ENCODE measurements around the gene PRAMEF18.
"Not testable (repeated sequence)": the region's sequence is repeated elsewhere in the genome, so short reads cannot be mapped to it uniquely, and the experiment has no call there.

DNA sequence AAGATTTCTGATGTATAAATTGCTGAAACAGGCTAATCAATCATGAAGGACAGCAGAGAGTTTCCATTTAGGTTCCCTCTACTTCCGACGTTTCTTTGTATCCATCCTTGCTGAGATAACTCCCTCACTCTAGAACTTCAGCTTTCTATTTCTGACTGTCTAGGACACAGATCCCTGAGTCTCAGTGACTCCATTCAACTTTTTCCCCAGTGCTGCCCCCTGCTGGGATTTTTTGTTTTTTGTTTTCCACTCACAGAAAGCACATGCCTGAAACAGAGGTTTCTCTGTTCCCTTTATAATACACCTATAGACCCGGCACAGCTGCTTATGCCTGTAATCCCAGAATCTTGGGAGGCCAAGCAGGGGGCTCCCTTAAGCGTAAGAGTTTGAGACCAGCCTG is 3.2 kb downstream of the PRAMEF18 start:
- TF ChIP-seq, protein P1, sequence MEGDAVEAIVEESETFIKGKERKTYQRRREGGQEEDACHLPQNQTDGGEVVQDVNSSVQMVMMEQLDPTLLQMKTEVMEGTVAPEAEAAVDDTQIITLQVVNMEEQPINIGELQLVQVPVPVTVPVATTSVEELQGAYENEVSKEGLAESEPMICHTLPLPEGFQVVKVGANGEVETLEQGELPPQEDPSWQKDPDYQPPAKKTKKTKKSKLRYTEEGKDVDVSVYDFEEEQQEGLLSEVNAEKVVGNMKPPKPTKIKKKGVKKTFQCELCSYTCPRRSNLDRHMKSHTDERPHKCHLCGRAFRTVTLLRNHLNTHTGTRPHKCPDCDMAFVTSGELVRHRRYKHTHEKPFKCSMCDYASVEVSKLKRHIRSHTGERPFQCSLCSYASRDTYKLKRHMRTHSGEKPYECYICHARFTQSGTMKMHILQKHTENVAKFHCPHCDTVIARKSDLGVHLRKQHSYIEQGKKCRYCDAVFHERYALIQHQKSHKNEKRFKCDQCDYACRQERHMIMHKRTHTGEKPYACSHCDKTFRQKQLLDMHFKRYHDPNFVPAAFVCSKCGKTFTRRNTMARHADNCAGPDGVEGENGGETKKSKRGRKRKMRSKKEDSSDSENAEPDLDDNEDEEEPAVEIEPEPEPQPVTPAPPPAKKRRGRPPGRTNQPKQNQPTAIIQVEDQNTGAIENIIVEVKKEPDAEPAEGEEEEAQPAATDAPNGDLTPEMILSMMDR (IDR thresholded peaks at IDR 0.05; ENCODE audit: low read depth, low read length, poor library complexity, severe bottlenecking) = not testable (repeated sequence)
- TF ChIP-seq EZH2phosphoT487 (IDR thresholded peaks at IDR 0.05; ENCODE audit: borderline replicate concordance, low read length) = not testable (repeated sequence)

Measured in DOHH2 (cell line).